Mesothelial cell of epicardium (in vitro differentiated cells): ENCODE results near the gene ZNF491. TPM values are rescaled to one million over a fixed set of nuclear protein-coding genes. Genes with fewer than 3 reads are reported as not detected.
"Not testable (repeated sequence)": the region's sequence is repeated elsewhere in the genome, so short reads cannot be mapped to it uniquely, and the experiment has no call there.

Experiments
- DNase-seq, 2 experiments: peaks; one replicate each; pipeline ENCODE4 v3.0.0; 2021; ENCODE audit warnings: low spot score in 2 of 2; ENCODE audit not compliant: unreplicated experiment in 2 of 2
- H3K27ac Mint-ChIP-seq: 2 replicates; pipeline ENCODE4 v1.8.0; 2021; ENCODE audit warnings: mixed read lengths
- H3K27me3 Mint-ChIP-seq: 2 replicates; pipeline ENCODE4 v1.8.0; 2021; ENCODE audit warnings: low read depth, mixed read lengths
- H3K36me3 Mint-ChIP-seq: 2 replicates; pipeline ENCODE4 v1.8.0; 2021; ENCODE audit warnings: mixed read lengths
- H3K4me1 Mint-ChIP-seq: 2 replicates; pipeline ENCODE4 v1.8.0; 2021; ENCODE audit warnings: mixed read lengths
- H3K4me3 Mint-ChIP-seq: 2 replicates; pipeline ENCODE4 v1.8.0; 2021; ENCODE audit warnings: mild to moderate bottlenecking, moderate library complexity, mixed read lengths
- H3K9me3 Mint-ChIP-seq: 2 replicates; pipeline ENCODE4 v1.8.0; 2021; ENCODE audit warnings: mixed read lengths
- CTCF ChIP-seq: fragments of 200-600 bp; sonication (generic); IDR thresholded peaks from one replicate; pipeline ENCODE4 v1.5.0; 2021; ENCODE audit warnings: antibody characterized with exemption; ENCODE audit not compliant: unreplicated experiment
- total RNA-seq: library from RNA; stranded (reverse); gene quantifications from 3 replicates; pipeline ENCODE4 v1.2.1, GENCODE V29; 2021

Gene ZNF491
- total RNA-seq, 1 donor from 2014 or later = 6.1 TPM

- no peak for TF ChIP-seq CTCF
- H3K9me3 Mint-ChIP-seq = peaks cover 11% of the 10 kb centered on the region
- peak within 1 kb of the TSS; percentile 69 for H3K4me3 Mint-ChIP-seq
- no peaks in the 10 kb centered on the region for H3K27me3 Mint-ChIP-seq
- H3K36me3 Mint-ChIP-seq = peaks cover 10% of the 10 kb centered on the region
- peak; percentile 42 to 59 for DNase-seq
- H3K4me1 Mint-ChIP-seq = peaks cover 7% of the 10 kb centered on the region
- peak within 1 kb of the TSS; percentile 50 for H3K27ac Mint-ChIP-seq
Measured at GRCh38 chr19:11848594-11849469, 50.5 kb downstream of the ZNF491 start, which contains the start of gene ZNF439. Gene ZNF439 (plus strand): TSS chr19:11848726. CDS start chr19:11848868, 142 bp downstream.

GRCh38 chr19:11850289-11850688 lies 52.0 kb downstream of the ZNF491 start:
- not testable (repeated sequence) for H3K27ac Mint-ChIP-seq, DNase-seq, H3K4me1 Mint-ChIP-seq, H3K27me3 Mint-ChIP-seq, H3K4me3 Mint-ChIP-seq
- peaks cover 16% of the 10 kb centered on the region for H3K9me3 Mint-ChIP-seq
- peaks cover 18% of the 10 kb centered on the region for H3K36me3 Mint-ChIP-seq

GRCh38 chr19:11853358-11853757 lies 55.0 kb downstream of the ZNF491 start:
- peaks cover 33% of the 10 kb centered on the region for H3K9me3 Mint-ChIP-seq

GRCh38 chr19:11856596-11857250 lies 58.4 kb downstream of the ZNF491 start:
- TF ChIP-seq CTCF = no peak
- no peaks in the 10 kb centered on the region for H3K4me1 Mint-ChIP-seq
- H3K4me3 Mint-ChIP-seq = no peak overlapping the region
- no peak overlapping the region for H3K27ac Mint-ChIP-seq
- H3K9me3 Mint-ChIP-seq = peaks cover 53% of the 10 kb centered on the region
- peaks cover 28% of the 10 kb centered on the region for H3K36me3 Mint-ChIP-seq
- DNase-seq = no peak
- no peaks in the 10 kb centered on the region for H3K27me3 Mint-ChIP-seq

More at GRCh38 chr19:11853358-11853757, 55.0 kb downstream of the ZNF491 start:
- H3K4me3 Mint-ChIP-seq = no peak overlapping the region
- no peak overlapping the region for H3K27ac Mint-ChIP-seq
- no peak for TF ChIP-seq CTCF
- no peaks in the 10 kb centered on the region for H3K27me3 Mint-ChIP-seq
- H3K36me3 Mint-ChIP-seq = peaks cover 24% of the 10 kb centered on the region
- H3K4me1 Mint-ChIP-seq = peaks cover 7% of the 10 kb centered on the region
- no peak for DNase-seq

Other genes with a start within 250 kb of the ZNF491 start
- gene ELOF1, start 239.3 kb upstream of the ZNF491 start, total RNA-seq = 41.3 to 47.1 TPM (median 46.0 TPM) in 3 replicates
- gene ACP5, start 220.9 kb upstream of the ZNF491 start, total RNA-seq = 3.9 to 4.2 TPM (median 3.9 TPM) in 3 replicates
- gene ZNF627, start 201.0 kb upstream of the ZNF491 start, total RNA-seq = 28.6 to 29.9 TPM (median 29.8 TPM) in 3 replicates
- 8.2 to 9.0 TPM (median 8.9 TPM) in 3 replicates for gene ZNF823, start 59.6 kb upstream of the ZNF491 start, total RNA-seq
- 8.0 to 9.6 TPM (median 8.7 TPM) in 3 replicates for gene ZNF441, start 31.5 kb upstream of the ZNF491 start, total RNA-seq
- gene ZNF440, start 15.8 kb downstream of the ZNF491 start, total RNA-seq = 20.2 to 21.6 TPM (median 20.7 TPM) in 3 replicates
- gene ZNF439, start 50.2 kb downstream of the ZNF491 start, total RNA-seq = 6.2 to 8.8 TPM (median 6.4 TPM) in 3 replicates
- 25.1 to 27.8 TPM (median 27.8 TPM) in 3 replicates for gene ZNF69, start 89.3 kb downstream of the ZNF491 start, total RNA-seq
- 13.4 to 15.0 TPM (median 14.2 TPM) in 3 replicates for gene ZNF700, start 126.6 kb downstream of the ZNF491 start, total RNA-seq
- 5.9 to 7.2 TPM (median 7.1 TPM) in 3 replicates for gene ZNF763, start 166.5 kb downstream of the ZNF491 start, total RNA-seq
- gene ZNF433, start 237.2 kb downstream of the ZNF491 start, total RNA-seq = 16.5 to 20.6 TPM (median 16.5 TPM) in 3 replicates